ENCODE data around the gene CHI3L1. TPM values are rescaled to one million over a fixed set of nuclear protein-coding genes. Genes with fewer than 3 reads are reported as not detected.

Gene CHI3L1
- total RNA-seq, 2 donors from 2014 or later = 5.4 to 8.2 TPM

DNA sequence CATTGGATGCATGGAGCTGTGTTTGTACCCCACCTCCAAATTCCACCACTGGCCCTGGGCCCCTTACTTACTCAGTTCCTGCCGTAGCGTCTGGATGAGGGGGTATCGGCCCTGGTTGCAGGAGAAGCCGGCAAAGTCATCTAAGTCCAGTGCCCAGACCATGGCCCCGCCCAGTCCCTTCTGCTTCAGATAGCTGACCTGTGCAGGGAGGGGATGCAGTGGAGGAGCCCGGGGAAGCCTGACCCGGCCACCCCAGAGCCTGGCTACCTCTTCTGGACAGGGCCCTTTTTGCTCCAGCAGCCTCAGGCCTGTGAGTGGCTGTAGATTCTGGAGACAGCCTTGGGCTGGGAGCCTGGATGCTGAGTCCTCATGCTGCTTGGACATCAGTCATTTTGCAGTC lies 31.2 kb upstream of the CHI3L1 start:
- Histone ChIP-seq H3K9me3 (no peaks in the 10 kb centered on the region), H3K27me3 (no peaks in the 10 kb centered on the region), H3K4me3 (no peak overlapping the region), H3K36me3 (replicated peaks in 1 of 2; ENCODE audit: insufficient read depth in 1 of 2, low read depth in 2 of 2) (no peaks in the 10 kb centered on the region), H3K4me1 (peaks cover 5% of the 10 kb centered on the region), H3K27ac (no peak overlapping the region)
- WGBS, 2 donors = 52% methylated on average over 7 of the region's 7 CpGs; no CpG with 5 or more reads in 1 of the 2 donors
- TF ChIP-seq, protein P1, sequence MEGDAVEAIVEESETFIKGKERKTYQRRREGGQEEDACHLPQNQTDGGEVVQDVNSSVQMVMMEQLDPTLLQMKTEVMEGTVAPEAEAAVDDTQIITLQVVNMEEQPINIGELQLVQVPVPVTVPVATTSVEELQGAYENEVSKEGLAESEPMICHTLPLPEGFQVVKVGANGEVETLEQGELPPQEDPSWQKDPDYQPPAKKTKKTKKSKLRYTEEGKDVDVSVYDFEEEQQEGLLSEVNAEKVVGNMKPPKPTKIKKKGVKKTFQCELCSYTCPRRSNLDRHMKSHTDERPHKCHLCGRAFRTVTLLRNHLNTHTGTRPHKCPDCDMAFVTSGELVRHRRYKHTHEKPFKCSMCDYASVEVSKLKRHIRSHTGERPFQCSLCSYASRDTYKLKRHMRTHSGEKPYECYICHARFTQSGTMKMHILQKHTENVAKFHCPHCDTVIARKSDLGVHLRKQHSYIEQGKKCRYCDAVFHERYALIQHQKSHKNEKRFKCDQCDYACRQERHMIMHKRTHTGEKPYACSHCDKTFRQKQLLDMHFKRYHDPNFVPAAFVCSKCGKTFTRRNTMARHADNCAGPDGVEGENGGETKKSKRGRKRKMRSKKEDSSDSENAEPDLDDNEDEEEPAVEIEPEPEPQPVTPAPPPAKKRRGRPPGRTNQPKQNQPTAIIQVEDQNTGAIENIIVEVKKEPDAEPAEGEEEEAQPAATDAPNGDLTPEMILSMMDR (IDR thresholded peaks at IDR 0.05) = no peak
- TF ChIP-seq POLR2A (IDR thresholded peaks at IDR 0.05) = no peak
- ATAC-seq (no peak), DNase-seq (no peak)
- intact Hi-C loops (cut with DNase I) = loop anchor here (10.0 kb wide), 1 partner anchor 173 kb away; no protein-coding TSS in a partner anchor

DNA sequence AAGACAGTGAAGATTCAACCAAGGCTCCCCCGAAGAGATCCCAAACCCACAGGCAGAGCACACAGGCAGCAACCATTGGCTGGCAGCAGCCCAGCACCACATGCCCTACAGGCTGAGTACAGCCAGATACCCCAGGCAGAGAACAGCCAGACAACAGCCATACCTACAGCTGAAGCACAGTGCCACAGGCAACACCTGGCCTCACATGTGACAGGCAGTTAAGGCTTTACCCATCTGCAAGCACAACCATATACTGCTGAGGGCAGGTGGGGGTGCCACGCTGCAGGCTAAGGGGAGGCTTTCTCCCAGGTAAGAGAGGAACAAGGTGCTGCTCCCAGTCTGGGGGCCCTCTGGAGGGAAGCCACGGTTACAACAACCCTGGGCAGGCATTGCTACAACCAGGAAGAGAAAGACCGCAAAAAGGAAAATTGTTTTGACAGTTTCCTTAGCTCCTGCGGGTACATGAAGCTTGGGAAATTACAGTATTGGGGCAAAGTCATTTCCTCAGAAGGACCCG lies 30.7 kb upstream of the CHI3L1 start:
- WGBS, 2 donors = 18 to 29% methylated on average over 4 to 6 of the region's 6 CpGs
- no peaks in the 10 kb centered on the region for H3K27me3 ChIP-seq
- H3K9me3 ChIP-seq = no peaks in the 10 kb centered on the region
- no peak for TF ChIP-seq POLR2A (IDR thresholded peaks at IDR 0.05)
- TF ChIP-seq, protein P1 (IDR thresholded peaks at IDR 0.05) = peak in 2 of 7 experiments; percentile 10 to 16
- no peaks in the 10 kb centered on the region for H3K36me3 ChIP-seq (replicated peaks in 1 of 2; ENCODE audit: insufficient read depth in 1 of 2, low read depth in 2 of 2)
- peaks cover 5% of the 10 kb centered on the region for H3K4me1 ChIP-seq
- no peak overlapping the region for H3K27ac ChIP-seq
- no peak overlapping the region for H3K4me3 ChIP-seq
- peak; percentile 43 for ATAC-seq
- DNase-seq = peak in 3 of 4 donors; percentile 20 to 29 (median 22)
- intact Hi-C loops (cut with DNase I) = loop anchor here (10.0 kb wide), 1 partner anchor 172 kb away; no protein-coding TSS in a partner anchor

DNA sequence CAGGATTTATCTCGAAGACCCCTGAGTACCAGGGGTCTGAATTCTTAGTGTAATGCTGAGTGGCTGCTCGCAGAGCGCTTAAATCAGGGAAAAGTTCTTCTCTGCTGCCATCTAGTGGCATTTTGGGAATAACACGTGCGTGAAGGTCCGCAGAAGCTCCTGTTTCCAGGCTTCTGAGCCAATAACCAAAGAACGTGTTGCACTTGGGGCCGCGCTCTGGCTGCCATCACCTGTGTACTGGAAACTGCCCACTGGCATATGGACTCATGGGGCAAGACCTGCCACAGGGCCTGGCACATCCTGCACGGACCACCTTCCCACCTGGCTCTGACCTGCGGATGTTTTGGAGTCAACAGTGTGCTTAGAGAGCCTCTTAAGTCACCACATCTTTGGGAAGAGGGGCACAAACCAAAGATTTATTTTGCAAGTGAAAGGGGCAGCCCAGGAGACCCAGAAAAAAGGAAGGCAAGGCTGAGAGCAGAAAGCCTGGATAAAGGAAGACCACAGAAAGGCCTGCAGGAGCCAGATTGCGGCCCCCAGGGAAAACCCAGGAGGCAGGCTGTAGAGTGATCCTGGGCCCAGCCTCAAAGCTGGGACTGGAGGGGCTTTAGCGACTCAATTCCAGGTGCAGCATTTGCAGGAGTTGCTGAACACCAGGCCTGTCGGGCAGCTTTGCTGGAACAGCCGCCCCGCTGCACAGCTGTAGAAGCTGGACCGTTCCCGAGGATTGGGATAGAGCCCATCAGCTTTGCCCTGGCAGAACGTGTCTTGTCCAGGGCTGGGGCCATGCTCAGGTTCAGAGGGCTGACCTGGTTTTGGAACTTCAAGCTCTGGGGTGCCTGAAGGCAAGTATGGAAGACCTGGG lies 30.0 kb upstream of the CHI3L1 start:
- intact Hi-C loops (cut with DNase I) = loop anchor here (10.0 kb wide), 1 partner anchor 172 kb away; no protein-coding TSS in a partner anchor
- 31 to 32% methylated on average over 17 to 19 of the region's 19 CpGs for WGBS, 2 donors
- no peak overlapping the region for H3K27ac ChIP-seq
- peaks cover 5% of the 10 kb centered on the region for H3K4me1 ChIP-seq
- peak; percentile 61 to 67 (median 62) for DNase-seq
- no peaks in the 10 kb centered on the region for H3K9me3 ChIP-seq
- TF ChIP-seq POLR2A (IDR thresholded peaks at IDR 0.05) = no peak
- TF ChIP-seq, protein P1 (IDR thresholded peaks at IDR 0.05) = peak; percentile 39 to 83 (median 72)
- no peak overlapping the region for H3K4me3 ChIP-seq
- ATAC-seq = peak; percentile 82
- H3K36me3 ChIP-seq (replicated peaks in 1 of 2; ENCODE audit: insufficient read depth in 1 of 2, low read depth in 2 of 2) = no peaks in the 10 kb centered on the region
- no peaks in the 10 kb centered on the region for H3K27me3 ChIP-seq

DNA sequence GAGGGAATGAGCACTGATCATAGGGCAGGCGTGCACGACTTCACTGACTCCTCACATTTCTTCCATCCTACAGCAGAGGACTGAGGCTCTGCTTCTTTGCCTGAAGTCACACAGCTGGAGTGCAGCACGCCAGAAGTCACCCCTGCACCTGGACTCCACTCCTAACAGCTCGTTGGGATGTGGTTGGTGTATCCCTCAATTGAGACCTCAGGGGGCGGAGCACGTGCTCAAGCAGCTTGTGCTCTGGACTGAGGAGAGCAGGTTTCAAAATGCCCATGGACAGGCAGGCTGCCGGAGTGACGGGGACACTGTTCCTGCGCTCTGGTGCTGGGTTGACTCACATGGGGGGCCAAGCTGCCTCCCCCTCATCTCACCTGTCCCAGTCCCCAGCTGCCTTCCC lies 29.1 kb upstream of the CHI3L1 start:
- no peaks in the 10 kb centered on the region for H3K36me3 ChIP-seq (replicated peaks in 1 of 2; ENCODE audit: insufficient read depth in 1 of 2, low read depth in 2 of 2)
- H3K4me3 ChIP-seq = no peak overlapping the region
- no peaks in the 10 kb centered on the region for H3K9me3 ChIP-seq
- ATAC-seq (no peak), DNase-seq (no peak)
- WGBS, 2 donors = 60 to 63% methylated on average over 9 of the region's 9 CpGs
- no peak overlapping the region for H3K27ac ChIP-seq
- intact Hi-C loops (cut with DNase I) = loop anchor here (2.0 to 10.0 kb wide), 2 partner anchors 99 to 171 kb away; no protein-coding TSS in a partner anchor
- H3K4me1 ChIP-seq = peaks cover 5% of the 10 kb centered on the region
- no peak for TF ChIP-seq POLR2A (IDR thresholded peaks at IDR 0.05)
- TF ChIP-seq, protein P1 (IDR thresholded peaks at IDR 0.05) = no peak
- H3K27me3 ChIP-seq = no peaks in the 10 kb centered on the region
